ENCODE results near the gene GRM1. TPM values are rescaled to one million over a fixed set of nuclear protein-coding genes. Genes with fewer than 3 reads are reported as not detected.

The GRM1 gene
- total RNA-seq, 4 donors from 2014 or later = 0.16 TPM; not detected in 3

DNA sequence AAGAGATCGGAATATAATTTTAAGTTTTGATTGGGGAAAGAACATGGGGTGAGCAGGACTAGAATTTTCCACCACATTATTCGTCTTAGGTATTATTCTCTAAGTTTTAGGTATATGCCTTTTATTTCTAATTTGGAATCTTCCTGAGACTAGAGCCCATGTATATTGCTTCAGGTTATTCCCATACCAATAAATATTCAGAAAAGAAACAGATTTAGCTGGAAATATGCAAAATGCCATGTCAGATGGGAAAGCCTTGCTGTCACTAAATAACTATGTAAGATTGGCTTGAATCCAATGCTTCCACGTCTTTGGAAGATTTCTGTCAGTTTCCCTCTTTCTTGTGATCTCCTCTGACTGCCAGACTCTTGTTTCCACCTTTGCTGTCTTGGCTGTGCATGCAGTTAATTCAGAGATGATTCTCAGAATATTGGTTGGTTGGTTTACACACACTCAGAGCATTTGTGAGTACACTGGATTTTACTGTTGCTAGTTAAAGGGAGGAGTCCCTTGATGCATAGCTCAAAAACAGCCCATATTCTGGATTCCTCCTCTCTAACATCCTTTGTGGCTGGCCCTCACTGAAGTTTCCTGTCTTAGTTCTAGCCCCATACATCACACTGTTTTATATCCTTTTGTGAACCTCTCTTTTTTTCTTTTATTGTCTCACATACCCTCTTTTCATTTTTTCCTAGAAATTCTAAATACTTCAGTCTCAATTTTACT lies 64.3 kb downstream of the GRM1 start:
- DNase-seq (ENCODE audit: low spot score) (no peak), ATAC-seq (ENCODE audit: low FRiP score) (no peak)
- TF ChIP-seq, protein P1, sequence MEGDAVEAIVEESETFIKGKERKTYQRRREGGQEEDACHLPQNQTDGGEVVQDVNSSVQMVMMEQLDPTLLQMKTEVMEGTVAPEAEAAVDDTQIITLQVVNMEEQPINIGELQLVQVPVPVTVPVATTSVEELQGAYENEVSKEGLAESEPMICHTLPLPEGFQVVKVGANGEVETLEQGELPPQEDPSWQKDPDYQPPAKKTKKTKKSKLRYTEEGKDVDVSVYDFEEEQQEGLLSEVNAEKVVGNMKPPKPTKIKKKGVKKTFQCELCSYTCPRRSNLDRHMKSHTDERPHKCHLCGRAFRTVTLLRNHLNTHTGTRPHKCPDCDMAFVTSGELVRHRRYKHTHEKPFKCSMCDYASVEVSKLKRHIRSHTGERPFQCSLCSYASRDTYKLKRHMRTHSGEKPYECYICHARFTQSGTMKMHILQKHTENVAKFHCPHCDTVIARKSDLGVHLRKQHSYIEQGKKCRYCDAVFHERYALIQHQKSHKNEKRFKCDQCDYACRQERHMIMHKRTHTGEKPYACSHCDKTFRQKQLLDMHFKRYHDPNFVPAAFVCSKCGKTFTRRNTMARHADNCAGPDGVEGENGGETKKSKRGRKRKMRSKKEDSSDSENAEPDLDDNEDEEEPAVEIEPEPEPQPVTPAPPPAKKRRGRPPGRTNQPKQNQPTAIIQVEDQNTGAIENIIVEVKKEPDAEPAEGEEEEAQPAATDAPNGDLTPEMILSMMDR (IDR thresholded peaks at IDR 0.05) = no peak

- TF ChIP-seq, protein P1 (IDR thresholded peaks at IDR 0.05) = no peak
- ATAC-seq (ENCODE audit: low FRiP score) = no peak
- DNase-seq (ENCODE audit: low spot score) = no peak
Measured at GRCh38 chr6:146095481-146095880, 66.6 kb downstream of the GRM1 start.

DNA sequence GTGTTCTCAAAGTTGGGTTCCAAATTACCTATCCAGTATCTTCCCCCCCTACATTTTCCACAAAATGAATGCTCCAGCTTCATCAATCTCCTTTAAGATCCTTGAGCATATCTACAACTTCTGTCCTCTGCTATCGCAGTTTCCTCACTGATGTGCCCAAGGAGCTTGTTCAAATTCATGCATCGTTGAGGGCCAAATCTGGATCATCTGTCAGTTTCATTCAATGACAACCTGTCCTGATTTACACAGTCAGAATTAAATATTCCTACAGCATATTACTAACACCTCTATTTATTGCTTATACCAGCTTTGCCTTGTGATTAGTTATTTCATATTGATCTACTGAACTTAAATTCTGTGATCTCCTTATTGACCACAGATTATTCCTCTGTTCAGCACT lies 68.7 kb downstream of the GRM1 start:
- no peak for ATAC-seq (ENCODE audit: low FRiP score)
- TF ChIP-seq, protein P1 (IDR thresholded peaks at IDR 0.05) = no peak
- no peak for DNase-seq (ENCODE audit: low spot score)

DNA sequence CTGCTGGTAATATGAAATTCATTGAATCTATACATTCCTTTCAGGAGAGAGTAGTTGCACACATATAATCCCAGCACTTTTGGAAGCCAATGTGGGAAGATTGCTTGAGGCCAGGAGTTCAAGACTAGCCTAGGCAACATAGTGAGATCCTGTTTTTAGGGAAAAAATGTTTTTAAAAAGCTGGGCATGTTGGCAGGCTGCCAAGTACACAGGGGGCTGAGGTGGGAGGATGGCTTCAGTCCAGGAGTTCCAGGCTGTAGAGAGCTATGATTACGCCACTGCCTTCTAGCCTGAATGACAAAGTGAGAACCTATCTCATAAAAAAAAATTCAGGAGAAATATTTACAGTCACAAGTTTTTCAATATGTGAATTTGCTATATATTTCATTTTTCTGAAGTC lies 71.9 kb downstream of the GRM1 start:
- TF ChIP-seq, protein P1 (IDR thresholded peaks at IDR 0.05) = no peak
- DNase-seq (ENCODE audit: low spot score) (no peak), ATAC-seq (ENCODE audit: low FRiP score) (no peak)

DNA sequence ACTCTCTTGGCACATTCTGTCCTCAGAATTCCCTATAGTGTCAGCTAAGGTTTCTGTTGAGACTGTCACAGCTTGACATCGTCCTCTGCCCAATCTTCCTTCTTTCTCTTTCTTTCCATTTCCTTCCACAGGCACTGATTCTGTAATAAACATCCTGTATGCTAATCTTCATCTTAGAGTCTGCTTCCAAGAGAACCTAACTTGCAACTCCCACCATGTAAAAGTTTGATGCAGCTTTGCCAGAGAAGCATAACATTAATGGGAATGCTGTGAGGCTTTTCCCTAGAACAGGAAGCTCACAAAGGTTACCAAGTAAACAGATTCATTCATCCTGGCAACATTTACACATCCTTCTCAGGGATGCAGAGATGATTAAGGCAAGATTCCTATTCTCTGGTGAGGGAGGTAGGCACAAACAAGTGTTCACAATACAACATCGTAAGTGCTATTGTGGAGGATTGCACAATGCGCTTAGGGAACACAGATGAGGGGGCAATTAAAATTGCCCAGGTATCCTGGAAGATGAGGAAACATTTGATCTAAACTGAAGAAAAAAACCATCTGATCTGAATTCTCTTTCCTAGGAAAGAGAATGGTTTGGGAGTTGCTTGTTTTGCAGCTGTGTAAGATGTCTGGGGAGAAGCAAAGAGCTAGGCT lies 74.7 kb downstream of the GRM1 start:
- TF ChIP-seq, protein P1 (IDR thresholded peaks at IDR 0.05) = no peak
- DNase-seq (ENCODE audit: low spot score) (no peak), ATAC-seq (ENCODE audit: low FRiP score) (no peak)

DNA sequence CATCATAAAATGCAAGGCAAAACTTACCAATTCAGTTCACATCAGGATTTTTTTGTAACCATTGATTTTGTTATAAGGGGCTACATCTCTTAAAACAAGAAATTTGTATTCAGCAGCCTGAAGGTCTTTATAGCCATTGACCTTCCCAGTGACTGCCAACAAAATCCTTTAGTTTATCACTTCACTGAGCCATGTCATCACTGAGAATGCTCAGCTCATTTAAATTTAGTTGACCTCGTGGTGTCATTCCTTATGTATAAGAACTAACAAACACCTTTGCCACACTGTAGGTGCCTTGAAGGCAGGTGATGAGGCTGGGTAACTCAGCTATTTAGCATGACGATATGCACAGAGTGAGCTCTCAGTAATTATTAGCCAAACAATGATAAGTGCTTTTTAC lies 77.7 kb downstream of the GRM1 start:
- ATAC-seq (ENCODE audit: low FRiP score) (no peak), DNase-seq (ENCODE audit: low spot score) (no peak)
- TF ChIP-seq, protein P1 (IDR thresholded peaks at IDR 0.05) = no peak

DNA sequence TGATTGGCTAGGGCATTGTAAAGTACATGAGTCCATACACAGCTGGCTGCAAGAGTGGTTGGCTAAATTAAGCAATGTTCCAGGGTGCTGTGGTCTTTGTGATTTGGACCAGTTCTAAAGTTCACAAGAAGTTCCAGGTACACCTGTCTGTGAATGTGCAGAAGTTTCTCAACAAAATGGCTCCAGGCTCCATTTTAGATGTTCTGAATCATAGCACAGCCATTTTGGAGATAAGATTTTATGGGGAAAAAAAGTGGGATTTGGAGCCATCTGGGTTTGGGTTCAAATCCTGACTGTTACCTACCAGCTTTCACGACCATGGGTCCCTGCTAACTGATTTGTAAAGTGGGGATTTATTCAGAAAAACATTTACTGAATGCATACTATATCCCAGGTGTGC lies 82.1 kb downstream of the GRM1 start:
- ATAC-seq (ENCODE audit: low FRiP score) (no peak), DNase-seq (ENCODE audit: low spot score) (no peak)
- TF ChIP-seq, protein P1 (IDR thresholded peaks at IDR 0.05) = no peak
